GM23248 (cell line): Measurements from ENCODE around the gene HEMGN.

Experiments used
- EZH2 ChIP-seq: fragments of 200-600 bp; sonication (generic); IDR thresholded peaks from 2 replicates; pipeline ENCODE4 v1.6.1; 2018; ENCODE audit warnings: antibody characterized with exemption, mild to moderate bottlenecking; ENCODE audit not compliant: insufficient read depth, poor library complexity, severe bottlenecking
- EZH2phosphoT487 ChIP-seq: fragments of 200-600 bp; sonication (generic); IDR thresholded peaks from 2 replicates; pipeline ENCODE4 v1.6.1; 2018; ENCODE audit warnings: antibody characterized with exemption, moderate library complexity, mild to moderate bottlenecking, low read depth; ENCODE audit not compliant: insufficient read depth

DNA sequence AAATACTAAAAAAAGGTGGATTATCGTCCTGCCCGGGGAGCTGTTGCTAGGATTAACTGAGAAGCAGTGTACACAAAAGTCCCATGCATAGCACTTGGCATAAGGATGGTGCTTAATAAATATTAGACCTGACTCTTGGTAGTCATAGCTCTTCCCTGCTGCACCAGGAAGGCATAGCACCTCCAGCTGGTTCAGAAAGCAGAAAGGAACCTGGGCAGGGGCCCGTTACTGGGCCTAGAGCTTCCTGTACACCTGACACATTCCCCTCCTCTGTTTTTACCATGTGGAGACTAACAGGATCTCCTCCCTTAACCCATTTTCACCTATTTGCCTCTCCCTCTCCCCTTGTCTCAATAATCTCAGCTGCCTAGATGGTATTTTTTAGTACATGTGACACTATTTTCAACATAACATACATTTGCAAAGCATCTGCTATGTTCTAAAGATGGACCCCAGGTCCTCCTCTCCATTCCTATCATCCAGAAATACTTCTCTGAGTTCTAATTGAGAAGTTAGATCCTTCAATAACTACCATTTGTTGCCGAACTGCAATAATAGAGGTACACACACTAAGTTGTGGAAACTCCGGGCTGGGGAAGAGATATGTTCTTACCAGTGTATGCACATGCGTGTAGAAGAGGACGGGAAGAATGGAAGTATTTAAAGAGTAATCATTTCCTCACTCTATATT, 42.0 kb upstream of the HEMGN start:
- TF ChIP-seq EZH2phosphoT487 (no peak), EZH2 (no peak)
